HCT116 (cell line): Measurements from ENCODE around the gene RNGTT. TPM values are rescaled to one million over a fixed set of nuclear protein-coding genes. Genes with fewer than 3 reads are reported as not detected.

Experiments
- ATAC-seq: fragments of 200-7000 bp; cut with Tn5 transposase; 2 replicates; pipeline ENCODE4 v1.9.1; 2020; ENCODE audit warnings: mild to moderate bottlenecking, moderate library complexity
- BruUV-seq: library from RNA; stranded (reverse); fragments of 400-500 nt; replicated peaks from 2 replicates; lab custom pipeline; 2021; lab: Mats Ljungman, UMichigan
- CTCF ChIA-PET: fragments of 300-600 bp; sonication (Branson Sonifier 250); formaldehyde crosslinking; loops from one replicate; lab custom pipeline; 2021; ENCODE audit warnings: antibody characterized with exemption; lab: Charles Lee
- POLR2A ChIA-PET: fragments of 300-600, 350-600 bp; sonication (Branson Sonifier 250); formaldehyde crosslinking; loops from one replicate; lab custom pipeline; 2021; ENCODE audit warnings: antibody characterized with exemption; lab: Charles Lee
- RAD21 ChIA-PET, 2 experiments: fragments of 300-600 bp; sonication (Branson Sonifier 250); formaldehyde crosslinking; loops; one replicate each; lab custom pipeline; 2023; ENCODE audit warnings: low total read pairs in 2 of 2; ENCODE audit not compliant: uncharacterized antibody in 2 of 2, unreplicated experiment in 2 of 2, low non-redundant PET in 1 of 2; lab: Charles Lee
- DNase-seq: peaks from one replicate; pipeline ENCODE4 v3.0.0-alpha.2; 2010; ENCODE audit warnings: low read depth, low spot score
- H2AFZ ChIP-seq: fragments of 200-600 bp; shearing (Covaris generic), sonication (generic); 2 replicates; pipeline ENCODE4 v1.6.1; 2017; ENCODE audit warnings: low read depth, mixed run types, mixed read lengths, antibody characterized with exemption, low read length; ENCODE audit not compliant: poor library complexity, severe bottlenecking
- H3K27ac ChIP-seq: 2 replicates; pipeline ENCODE4 v1.5.1; 2012; ENCODE audit warnings: low read depth, low read length
- H3K27me3 ChIP-seq: fragments of 200-600 bp; sonication (generic); 2 replicates; pipeline ENCODE4 v1.6.1; 2016; ENCODE audit warnings: mixed run types, low read length, mixed read lengths; ENCODE audit not compliant: insufficient read depth
- H3K36me3 ChIP-seq, 2 experiments: fragments of 200-500 bp in 1 of 2; fragments of 200-600 bp in 1 of 2; sonication (Bioruptor generic) in 1 of 2; sonication (generic) in 1 of 2; 2 replicates each; pipeline versions ENCODE4 v1.5.1 to v1.6.1; 2014 to 2016; ENCODE audit warnings: low read length in 2 of 2, inconsistent platforms in 1 of 2, mixed read lengths in 1 of 2, mixed run types in 1 of 2; ENCODE audit not compliant: insufficient read depth in 2 of 2, control insufficient read depth in 1 of 2
- H3K4me1 ChIP-seq, 2 experiments: fragments of 200-600 bp in 1 of 2; sonication (generic) in 1 of 2; 2 replicates each; pipeline versions ENCODE4 v1.5.1 to v1.6.1; 2012 to 2017; ENCODE audit warnings: low read length in 2 of 2, inconsistent platforms in 1 of 2, mild to moderate bottlenecking in 1 of 2, mixed read lengths in 1 of 2, mixed run types in 1 of 2, moderate library complexity in 1 of 2; ENCODE audit not compliant: insufficient read depth in 2 of 2, control insufficient read depth in 1 of 2
- H3K4me2 ChIP-seq: fragments of 200-600 bp; sonication (generic); 2 replicates; pipeline ENCODE4 v1.6.1; 2017; ENCODE audit warnings: mixed run types, low read length, mixed read lengths
- H3K4me3 ChIP-seq, 2 experiments: fragments of 200-600 bp in 1 of 2; sonication (generic) in 1 of 2; replicated peaks in 1 of 2; 2 replicates each; pipeline ENCODE4 v1.5.1; 2011 to 2016; ENCODE audit warnings: low read length in 2 of 2, control low read depth in 1 of 2, low read depth in 1 of 2, mild to moderate bottlenecking in 1 of 2, mixed read lengths in 1 of 2, mixed run types in 1 of 2
- H3K79me2 ChIP-seq: fragments of 200-600 bp; sonication (generic); 2 replicates; pipeline ENCODE4 v1.6.1; 2017; ENCODE audit warnings: mild to moderate bottlenecking, mixed run types, low read length, moderate library complexity, mixed read lengths; ENCODE audit not compliant: insufficient read depth
- H3K9ac ChIP-seq: fragments of 200-600 bp; sonication (generic); 2 replicates; pipeline ENCODE4 v1.6.1; 2016; ENCODE audit warnings: low read length, mixed read lengths
- H3K9me2 ChIP-seq: fragments of 200-600 bp; sonication (generic), shearing (Covaris generic); 2 replicates; pipeline ENCODE4 v1.6.1; 2017; ENCODE audit warnings: mixed run types, mild to moderate bottlenecking, moderate library complexity; ENCODE audit not compliant: insufficient read depth
- H3K9me3 ChIP-seq, 2 experiments: fragments of 200-500 bp in 1 of 2; fragments of 200-600 bp in 1 of 2; sonication (Bioruptor generic) in 1 of 2; sonication (generic) in 1 of 2; 2 replicates each; pipeline ENCODE4 v1.6.1; 2014 to 2017; ENCODE audit warnings: low read length in 2 of 2, mixed read lengths in 2 of 2, inconsistent platforms in 1 of 2, low read depth in 1 of 2, mild to moderate bottlenecking in 1 of 2, mixed run types in 1 of 2, moderate library complexity in 1 of 2; ENCODE audit not compliant: control insufficient read depth in 1 of 2, insufficient read depth in 1 of 2
- H4K20me1 ChIP-seq: fragments of 200-600 bp; sonication (generic), shearing (Covaris generic); 2 replicates; pipeline ENCODE4 v1.6.1; 2017; ENCODE audit warnings: mixed run types, mild to moderate bottlenecking, moderate library complexity; ENCODE audit not compliant: insufficient read depth
- ATF3 ChIP-seq: IDR thresholded peaks from 2 replicates; pipeline ENCODE4 v1.6.1; 2012
- CBX3 ChIP-seq: IDR thresholded peaks from 2 replicates; pipeline ENCODE4 v1.6.1; 2012; ENCODE audit warnings: low read depth
- CTCF ChIP-seq, 3 experiments: fragments of 200-600 bp in 1 of 3; sonication (generic) in 1 of 3; IDR thresholded peaks in 2 of 3; conservative IDR thresholded peaks in 1 of 3; 2 replicates each; pipeline ENCODE4 v1.5.1; 2012 to 2017; ENCODE audit warnings: low read depth in 2 of 3, low read length in 2 of 3, antibody characterized with exemption in 1 of 3, borderline replicate concordance in 1 of 3, control low read depth in 1 of 3, mild to moderate bottlenecking in 1 of 3, mixed read lengths in 1 of 3, mixed run types in 1 of 3, moderate library complexity in 1 of 3; ENCODE audit not compliant: insufficient read depth in 1 of 3
- EGR1 ChIP-seq: IDR thresholded peaks from 2 replicates; pipeline ENCODE4 v1.6.1; 2012; ENCODE audit warnings: low read depth
- ELF1 ChIP-seq: IDR thresholded peaks from 2 replicates; pipeline ENCODE4 v1.6.1; 2012; ENCODE audit warnings: low read depth, borderline replicate concordance
- EZH2 ChIP-seq: fragments of 200-600 bp; sonication (generic); IDR thresholded peaks from 2 replicates; pipeline ENCODE4 v1.6.1; 2017; ENCODE audit warnings: antibody characterized with exemption, mixed run types
- JUND ChIP-seq: IDR thresholded peaks from 2 replicates; pipeline ENCODE4 v1.6.1; 2012
- MAX ChIP-seq: IDR thresholded peaks from 2 replicates; pipeline ENCODE4 v1.6.1; 2012
- POLR2A ChIP-seq: IDR thresholded peaks from 2 replicates; pipeline ENCODE4 v1.7.0; 2011; ENCODE audit warnings: borderline replicate concordance; ENCODE audit not compliant: insufficient read depth, insufficient read length; ENCODE audit errors: extremely low read depth
- SIN3A ChIP-seq: IDR thresholded peaks from 2 replicates; pipeline ENCODE4 v1.6.1; 2012; ENCODE audit warnings: low read depth
- SP1 ChIP-seq: IDR thresholded peaks from 2 replicates; pipeline ENCODE4 v1.6.1; 2012; ENCODE audit warnings: low read depth
- SRF ChIP-seq: IDR thresholded peaks from 2 replicates; pipeline ENCODE4 v1.6.1; 2012; ENCODE audit warnings: low read depth
- YY1 ChIP-seq: IDR thresholded peaks from 2 replicates; pipeline ENCODE4 v1.6.1; 2011; ENCODE audit warnings: low read length, low read depth, moderate library complexity, mild to moderate bottlenecking; ENCODE audit not compliant: insufficient replicate concordance; ENCODE audit errors: extremely low read depth
- ZFX ChIP-seq: fragments of 450-650 bp; IDR thresholded peaks from 2 replicates; pipeline ENCODE4 v1.6.1; 2017
- intact Hi-C: fragments of 100-400 bp; cut with micrococcal nuclease; formaldehyde crosslinking; loops from 2 replicates; pipeline ENCODE4 v1.10.0; 2022
- total RNA-seq: library from RNA; stranded (reverse); gene quantifications from one replicate; pipeline ENCODE4 v1.2.1, GENCODE V29; 2021; ENCODE audit not compliant: unreplicated experiment

RNGTT gene
- total RNA-seq, 1 experiment from 2014 or later = 23.0 TPM

GRCh38 chr6:88577461-88577860 is 386.0 kb downstream of the RNGTT start:
- Histone ChIP-seq H3K9ac (no peak overlapping the region), H4K20me1 (no peaks in the 10 kb centered on the region), H3K27ac (no peak overlapping the region), H3K4me3 (no peak overlapping the region), H3K27me3 (peaks cover 14% of the 10 kb centered on the region; the same call in 1 of the 2 replicates), H3K9me2 (no peaks in the 10 kb centered on the region), H3K36me3 (no peaks in the 10 kb centered on the region), H3K79me2 (no peaks in the 10 kb centered on the region), H3K4me1 (no peaks in the 10 kb centered on the region), H3K9me3 (no peaks in the 10 kb centered on the region), H2AFZ (no peak overlapping the region), H3K4me2 (no peak overlapping the region)
- DNase-seq (no peak), ATAC-seq (no peak)
- no TSS peak for BruUV-seq
- ChIA-PET CTCF (no interaction called here), POLR2A (no interaction called here), RAD21 (no interaction called here)
- intact Hi-C loops = no loop called here
- TF ChIP-seq YY1 = no peak
- TF ChIP-seq CBX3 = no peak
- no peak for TF ChIP-seq SP1
- no peak for TF ChIP-seq POLR2A
- TF ChIP-seq JUND = no peak
- TF ChIP-seq MAX = no peak
- TF ChIP-seq SRF = no peak
- TF ChIP-seq CTCF (IDR thresholded peaks at IDR 0.05 in 2 of 3, conservative IDR thresholded peaks at IDR 0.05 in 1 of 3; ENCODE audit: borderline replicate concordance in 1 of 3, insufficient read depth in 1 of 3, low read depth in 2 of 3, low read length in 2 of 3) = no peak
- no peak for TF ChIP-seq EGR1
- no peak for TF ChIP-seq ATF3
- TF ChIP-seq ELF1 = no peak
- no peak for TF ChIP-seq EZH2
- TF ChIP-seq SIN3A = no peak
- TF ChIP-seq ZFX = no peak
